ENCODE data around the gene ELK1. TPM values are rescaled to one million over a fixed set of nuclear protein-coding genes. Genes with fewer than 3 reads are reported as not detected.

Gene ELK1
- total RNA-seq, 1 experiment from 2014 or later = 48.8 TPM

GRCh38 chrX:47628982-47629381 lies 21.4 kb downstream of the ELK1 start:
- H3K36me3 Mint-ChIP-seq (ENCODE audit: insufficient read depth, unreplicated experiment) = peaks cover 6% of the 10 kb centered on the region
- CTCF ChIA-PET = interaction anchor here (0.6 to 1.2 kb wide), 10 partner anchors 13 to 238 kb away, joined by 3 to 5 read pairs (median 3); partner anchors contain the start of gene TIMP1
- no peaks in the 10 kb centered on the region for H3K27me3 Mint-ChIP-seq (ENCODE audit: insufficient read depth, unreplicated experiment)
- no peaks in the 10 kb centered on the region for H3K4me1 Mint-ChIP-seq (ENCODE audit: insufficient read depth, unreplicated experiment)
- no peak overlapping the region for H3K4me3 Mint-ChIP-seq (ENCODE audit: unreplicated experiment)
- POLR2A ChIA-PET = interaction anchor here (1.0 to 1.4 kb wide), 2 partner anchors 33 to 87 kb away, joined by 3 to 4 read pairs; no protein-coding TSS in a partner anchor
- BruUV-seq (replicated peaks) = no TSS peak
- intact Hi-C loops (cut with micrococcal nuclease) = no loop called here
- DNase-seq (ENCODE audit: unreplicated experiment) = peak; percentile 35
- no peak overlapping the region for H3K27ac Mint-ChIP-seq (ENCODE audit: low read depth, unreplicated experiment)
- TF ChIP-seq CTCF (IDR thresholded peaks at IDR 0.05; ENCODE audit: unreplicated experiment) = no peak
- peaks cover 15% of the 10 kb centered on the region for H3K9me3 Mint-ChIP-seq (ENCODE audit: unreplicated experiment)

- POLR2A ChIA-PET = no interaction called here
- no peaks in the 10 kb centered on the region for H3K27me3 Mint-ChIP-seq (ENCODE audit: insufficient read depth, unreplicated experiment)
- peaks cover 15% of the 10 kb centered on the region for H3K9me3 Mint-ChIP-seq (ENCODE audit: unreplicated experiment)
Observed at GRCh38 chrX:47625365-47625764, 25.0 kb downstream of the ELK1 start.

GRCh38 chrX:47623540-47624027 lies 26.8 kb downstream of the ELK1 start:
- no TSS peak for BruUV-seq (replicated peaks)
- Mint-ChIP-seq H3K4me3 (ENCODE audit: unreplicated experiment) (no peak overlapping the region), H3K36me3 (ENCODE audit: insufficient read depth, unreplicated experiment) (peaks cover 6% of the 10 kb centered on the region), H3K4me1 (ENCODE audit: insufficient read depth, unreplicated experiment) (no peaks in the 10 kb centered on the region), H3K9me3 (ENCODE audit: unreplicated experiment) (peaks cover 15% of the 10 kb centered on the region), H3K27me3 (ENCODE audit: insufficient read depth, unreplicated experiment) (no peaks in the 10 kb centered on the region), H3K27ac (ENCODE audit: low read depth, unreplicated experiment) (no peak overlapping the region)
- no peak for DNase-seq (ENCODE audit: unreplicated experiment)
- no peak for TF ChIP-seq CTCF (IDR thresholded peaks at IDR 0.05; ENCODE audit: unreplicated experiment)
- intact Hi-C loops (cut with micrococcal nuclease) = no loop called here
- CTCF ChIA-PET = interaction anchor here (2.3 kb wide), 1 partner anchor 83 kb away, joined by 7 read pairs; no protein-coding TSS in a partner anchor
- POLR2A ChIA-PET = interaction anchor here (1.0 kb wide), 1 partner anchor 41 kb away, joined by 6 read pairs; the partner anchor contains the start of gene TIMP1

More at GRCh38 chrX:47625365-47625764, 25.0 kb downstream of the ELK1 start:
- Mint-ChIP-seq H3K27ac (ENCODE audit: low read depth, unreplicated experiment) (no peak overlapping the region), H3K4me3 (ENCODE audit: unreplicated experiment) (no peak overlapping the region), H3K36me3 (ENCODE audit: insufficient read depth, unreplicated experiment) (peaks cover 6% of the 10 kb centered on the region), H3K4me1 (ENCODE audit: insufficient read depth, unreplicated experiment) (no peaks in the 10 kb centered on the region)
- CTCF ChIA-PET = interaction anchor here (0.5 to 2.3 kb wide), 4 partner anchors 19 to 85 kb away, joined by 3 to 7 read pairs (median 4); no protein-coding TSS in a partner anchor
- TF ChIP-seq CTCF (IDR thresholded peaks at IDR 0.05; ENCODE audit: unreplicated experiment) = no peak
- BruUV-seq (replicated peaks) = no TSS peak
- no peak for DNase-seq (ENCODE audit: unreplicated experiment)
- intact Hi-C loops (cut with micrococcal nuclease) = no loop called here

- no peak overlapping the region for H3K27ac Mint-ChIP-seq (ENCODE audit: low read depth, unreplicated experiment)
- intact Hi-C loops (cut with micrococcal nuclease) = no loop called here
- BruUV-seq (replicated peaks) = no TSS peak
- TF ChIP-seq CTCF (IDR thresholded peaks at IDR 0.05; ENCODE audit: unreplicated experiment) = no peak
- H3K36me3 Mint-ChIP-seq (ENCODE audit: insufficient read depth, unreplicated experiment) = peaks cover 6% of the 10 kb centered on the region
- DNase-seq (ENCODE audit: unreplicated experiment) = no peak
- H3K27me3 Mint-ChIP-seq (ENCODE audit: insufficient read depth, unreplicated experiment) = no peaks in the 10 kb centered on the region
- H3K4me3 Mint-ChIP-seq (ENCODE audit: unreplicated experiment) = no peak overlapping the region
- POLR2A ChIA-PET = no interaction called here
- CTCF ChIA-PET = no interaction called here
- peaks cover 8% of the 10 kb centered on the region for H3K9me3 Mint-ChIP-seq (ENCODE audit: unreplicated experiment)
- no peaks in the 10 kb centered on the region for H3K4me1 Mint-ChIP-seq (ENCODE audit: insufficient read depth, unreplicated experiment)
Observed at GRCh38 chrX:47621851-47622250, 28.5 kb downstream of the ELK1 start.
